HepG2 (cell line): Measurements from ENCODE around the gene COA3. TPM values are rescaled to one million over a fixed set of nuclear protein-coding genes. Genes with fewer than 3 reads are reported as not detected.

Experiments
- AHR ChIP-seq: IDR thresholded peaks from 2 replicates; pipeline ENCODE4 v1.6.1; 2018; ENCODE audit warnings: missing genetic modification reagents, missing compliant biosample characterization
- HES4 ChIP-seq: sonication (generic); formaldehyde crosslinking; IDR thresholded peaks from 2 replicates; pipeline ENCODE4 v1.9.0; 2021; ENCODE audit warnings: mild to moderate bottlenecking, missing genetic modification reagents, borderline replicate concordance
- NFYB ChIP-seq: sonication (generic); formaldehyde crosslinking; IDR thresholded peaks from 2 replicates; pipeline ENCODE4 v1.4.0; 2020; ENCODE audit warnings: missing genetic modification reagents
- RORA ChIP-seq: sonication (generic); formaldehyde crosslinking; IDR thresholded peaks from 2 replicates; pipeline ENCODE4 v1.5.0; 2020; ENCODE audit warnings: mild to moderate bottlenecking, missing genetic modification reagents, moderate library complexity
- SMYD3 ChIP-seq: sonication (generic); formaldehyde crosslinking; IDR thresholded peaks from 2 replicates; pipeline ENCODE4 v1.8.1; 2023; ENCODE audit warnings: mild to moderate bottlenecking, missing genetic modification reagents
- SNRNP70 ChIP-seq: fragments of 200-400 bp; formaldehyde crosslinking; IDR thresholded peaks from 2 replicates; pipeline ENCODE4 v1.6.1; 2017; ENCODE audit warnings: mild to moderate bottlenecking, low read depth, low read length, moderate library complexity
- STAT5B ChIP-seq: sonication (generic); formaldehyde crosslinking; IDR thresholded peaks from 2 replicates; pipeline ENCODE4 v1.4.0; 2020; ENCODE audit warnings: missing genetic modification reagents
- ZBTB25 ChIP-seq: IDR thresholded peaks from 2 replicates; pipeline ENCODE4 v1.6.1; 2018; ENCODE audit warnings: missing genetic modification reagents
- ZFP1 ChIP-seq: IDR thresholded peaks from 2 replicates; pipeline ENCODE4 v1.6.1; 2016
- ZFP36L2 ChIP-seq: sonication (generic); formaldehyde crosslinking; IDR thresholded peaks from 2 replicates; pipeline ENCODE4 v1.4.0; 2020; ENCODE audit warnings: missing genetic modification reagents
- ZNF292 ChIP-seq: sonication (generic); formaldehyde crosslinking; IDR thresholded peaks from 2 replicates; pipeline ENCODE4 v1.8.1; 2022; ENCODE audit warnings: mild to moderate bottlenecking, low read depth, missing genetic modification reagents, borderline replicate concordance
- ZNF430 ChIP-seq: sonication (generic); formaldehyde crosslinking; IDR thresholded peaks from 2 replicates; pipeline ENCODE4 v1.9.0; 2021; ENCODE audit warnings: mild to moderate bottlenecking, missing genetic modification reagents
- ZNF629 ChIP-seq: sonication (generic); formaldehyde crosslinking; conservative IDR thresholded peaks from 2 replicates; pipeline ENCODE4 v1.5.0; 2020; ENCODE audit warnings: missing genetic modification reagents
- ZNF646 ChIP-seq: sonication (generic); formaldehyde crosslinking; IDR thresholded peaks from 2 replicates; pipeline ENCODE4 v1.9.0; 2021; ENCODE audit warnings: mild to moderate bottlenecking, missing genetic modification reagents
- ZNF772 ChIP-seq: sonication (generic); formaldehyde crosslinking; IDR thresholded peaks from 2 replicates; pipeline ENCODE4 v1.5.0; 2020; ENCODE audit warnings: mild to moderate bottlenecking, missing genetic modification reagents
- ZNF790 ChIP-seq: sonication (generic); formaldehyde crosslinking; IDR thresholded peaks from 2 replicates; pipeline ENCODE4 v1.8.0; 2022; ENCODE audit warnings: missing genetic modification reagents, mild to moderate bottlenecking, borderline replicate concordance
- polyA plus RNA-seq, 8 experiments: library from polyadenylated mRNA; depleted of rRNA in 3 of 8; stranded (reverse) in 7 of 8; unstranded in 1 of 8; fragments of >200 nt; fragmentation: Illumina TruSeq in 4 of 8; extraction: Trizol in 4 of 8; gene quantifications; 2 replicates each; pipeline versions ENCODE4 v1.2.1 to v1.2.3, GENCODE V29; 2011 to 2016; ENCODE audit warnings: low read depth in 4 of 8, missing spikeins in 1 of 8, mixed read lengths in 1 of 8; ENCODE audit not compliant: insufficient read depth in 1 of 8
- total RNA-seq, 5 experiments: library from RNA; depleted of rRNA; stranded (reverse); fragments of >200 nt; fragmentation: Illumina TruSeq; extraction: Trizol; gene quantifications; 2 replicates each; pipeline ENCODE4 v1.2.3, GENCODE V29; 2016; ENCODE audit warnings: low read depth in 1 of 5
- TF ChIP-seq, protein P1 (sequence below): sonication (generic); formaldehyde crosslinking; IDR thresholded peaks from 2 replicates; pipeline ENCODE4 v1.5.1; 2020; ENCODE audit warnings: mild to moderate bottlenecking, missing genetic modification reagents

Gene COA3
- total and polyA plus RNA-seq, 2 of the 13 experiments (the other 11 are each of a cell fraction or from before 2014, with no cell fraction given), result 133 to 202 TPM

- TF ChIP-seq ZNF646 (CRISPR knock-in tag) (no peak), ZNF292 (CRISPR knock-in tag) (no peak), SNRNP70 (no peak), ZNF629 (CRISPR knock-in tag) (no peak), STAT5B (CRISPR knock-in tag) (no peak), NFYB (CRISPR knock-in tag) (no peak), ZFP36L2 (CRISPR knock-in tag) (no peak), ZFP1 (CRISPR knock-in tag) (no peak), ZBTB25 (no peak), HES4 (CRISPR knock-in tag) (no peak), SMYD3 (CRISPR knock-in tag) (no peak), AHR (CRISPR knock-in tag) (no peak; the same call in 1 of the 2 replicates), ZNF772 (CRISPR knock-in tag) (no peak), ZNF790 (CRISPR knock-in tag) (no peak), ZNF430 (CRISPR knock-in tag) (no peak), RORA (CRISPR knock-in tag) (no peak)
- TF ChIP-seq, protein P1, sequence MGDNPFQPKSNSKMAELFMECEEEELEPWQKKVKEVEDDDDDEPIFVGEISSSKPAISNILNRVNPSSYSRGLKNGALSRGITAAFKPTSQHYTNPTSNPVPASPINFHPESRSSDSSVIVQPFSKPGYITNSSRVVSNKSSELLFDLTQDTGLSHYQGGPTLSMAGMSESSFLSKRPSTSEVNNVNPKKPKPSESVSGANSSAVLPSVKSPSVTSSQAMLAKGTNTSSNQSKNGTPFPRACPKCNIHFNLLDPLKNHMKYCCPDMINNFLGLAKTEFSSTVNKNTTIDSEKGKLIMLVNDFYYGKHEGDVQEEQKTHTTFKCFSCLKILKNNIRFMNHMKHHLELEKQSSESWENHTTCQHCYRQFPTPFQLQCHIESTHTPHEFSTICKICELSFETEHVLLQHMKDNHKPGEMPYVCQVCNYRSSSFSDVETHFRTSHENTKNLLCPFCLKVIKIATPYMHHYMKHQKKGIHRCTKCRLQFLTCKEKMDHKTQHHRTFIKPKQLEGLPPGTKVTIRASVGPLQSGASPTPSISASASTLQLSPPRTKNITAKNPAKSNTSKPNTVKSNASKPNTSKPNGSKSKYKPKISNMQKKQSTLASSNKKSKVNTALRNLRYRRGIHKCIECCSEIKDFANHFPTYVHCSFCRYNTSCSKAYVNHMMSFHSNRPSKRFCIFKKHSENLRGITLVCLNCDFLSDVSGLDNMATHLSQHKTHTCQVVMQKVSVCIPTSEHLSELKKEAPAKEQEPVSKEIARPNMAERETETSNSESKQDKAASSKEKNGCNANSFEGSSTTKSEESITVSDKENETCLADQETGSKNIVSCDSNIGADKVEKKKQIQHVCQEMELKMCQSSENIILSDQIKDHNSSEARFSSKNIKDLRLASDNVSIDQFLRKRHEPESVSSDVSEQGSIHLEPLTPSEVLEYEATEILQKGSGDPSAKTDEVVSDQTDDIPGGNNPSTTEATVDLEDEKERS (CRISPR knock-in tag), result no peak
These were observed 1.2 kb downstream of the COA3 start (continued) for GRCh38 chr17:42797067-42798007.
